ENCODE data around the gene CCDC93.

CCDC93 gene

GRCh38 chr2:117984208-117984607 is 29.7 kb downstream of the CCDC93 start:
- no peak overlapping the region for H3K27ac Mint-ChIP-seq
- DNase-seq (ENCODE audit: low spot score in 2 of 2): no peak
- H3K36me3 Mint-ChIP-seq: peaks cover 70% of the 10 kb centered on the region
- peaks cover 9% of the 10 kb centered on the region for H3K4me1 Mint-ChIP-seq
- H3K9me3 Mint-ChIP-seq: no peaks in the 10 kb centered on the region
- H3K4me3 Mint-ChIP-seq: no peak overlapping the region
- ATAC-seq: no peak

DNA sequence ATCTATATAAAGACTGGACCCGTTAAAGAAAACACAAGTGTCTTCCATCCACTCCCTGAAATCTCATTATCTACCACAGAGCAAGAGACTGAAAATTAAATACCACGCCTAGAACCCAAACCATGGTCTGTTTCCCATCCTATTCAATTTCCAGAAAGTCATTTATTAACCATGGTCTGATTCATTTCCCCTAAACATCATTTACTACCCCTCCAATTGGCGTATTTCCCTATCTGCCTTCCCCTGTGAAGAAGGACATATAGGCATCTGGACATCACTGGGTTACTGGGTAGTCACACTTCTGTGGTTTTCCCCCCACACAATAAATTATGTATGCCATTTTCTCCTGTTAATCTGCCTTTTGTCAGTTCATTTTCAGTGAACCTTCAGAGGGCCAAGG is 30.8 kb downstream of the CCDC93 start:
- no peak for DNase-seq (ENCODE audit: low spot score in 2 of 2)
- H3K36me3 Mint-ChIP-seq: peaks cover 82% of the 10 kb centered on the region
- H3K9me3 Mint-ChIP-seq: no peaks in the 10 kb centered on the region
- no peak overlapping the region for H3K4me3 Mint-ChIP-seq
- H3K27ac Mint-ChIP-seq: peak overlapping the region; percentile 32
- H3K4me1 Mint-ChIP-seq: peaks cover 13% of the 10 kb centered on the region
- no peak for ATAC-seq

DNA sequence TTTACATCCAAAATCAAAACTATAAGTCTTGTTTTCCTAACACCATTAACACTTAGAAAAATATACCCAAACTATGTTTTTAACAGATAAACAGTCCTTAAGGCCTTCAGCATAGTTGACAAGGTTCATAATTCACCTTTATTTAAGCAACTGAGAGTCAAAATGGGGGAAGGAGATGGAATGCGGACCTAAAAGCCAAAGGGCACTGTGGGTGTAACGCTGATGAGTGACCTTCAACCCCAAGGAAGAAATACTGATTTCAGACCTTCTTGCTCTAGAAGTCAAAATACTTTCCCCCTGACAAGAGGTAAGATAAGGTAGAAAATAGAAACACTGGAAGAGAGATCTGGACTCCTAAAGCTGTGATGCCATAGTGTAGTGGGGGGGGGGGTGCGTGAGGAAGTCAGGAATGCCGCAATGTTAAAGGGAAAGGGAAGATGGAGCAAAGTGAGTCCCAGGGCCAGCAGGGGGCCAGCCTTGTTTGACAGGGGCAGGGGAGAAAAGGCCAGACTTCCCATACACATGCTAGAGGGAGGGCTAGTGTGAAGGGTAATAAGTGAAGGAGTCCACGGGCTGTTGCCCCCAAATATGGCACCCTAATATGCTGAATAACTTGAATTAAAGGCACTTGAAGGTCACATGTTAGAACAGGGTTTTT is 31.4 kb downstream of the CCDC93 start:
- DNase-seq (ENCODE audit: low spot score in 2 of 2) (no peak), ATAC-seq (no peak)
- Mint-ChIP-seq H3K9me3 (no peaks in the 10 kb centered on the region), H3K4me1 (peaks cover 13% of the 10 kb centered on the region), H3K27ac (peak overlapping the region; percentile 32), H3K4me3 (no peak overlapping the region), H3K36me3 (peaks cover 87% of the 10 kb centered on the region)

- Mint-ChIP-seq H3K4me3 (no peak overlapping the region), H3K27ac (no peak overlapping the region), H3K9me3 (no peaks in the 10 kb centered on the region), H3K4me1 (peaks cover 13% of the 10 kb centered on the region), H3K36me3 (peaks cover 89% of the 10 kb centered on the region)
- no peak for DNase-seq (ENCODE audit: low spot score in 2 of 2)
- no peak for ATAC-seq
Observed at GRCh38 chr2:117981810-117982209, 32.1 kb downstream of the CCDC93 start.

- peak overlapping the region; percentile 15 for H3K27ac Mint-ChIP-seq
Observed at GRCh38 chr2:117980783-117981676, 32.8 kb downstream of the CCDC93 start.

DNA sequence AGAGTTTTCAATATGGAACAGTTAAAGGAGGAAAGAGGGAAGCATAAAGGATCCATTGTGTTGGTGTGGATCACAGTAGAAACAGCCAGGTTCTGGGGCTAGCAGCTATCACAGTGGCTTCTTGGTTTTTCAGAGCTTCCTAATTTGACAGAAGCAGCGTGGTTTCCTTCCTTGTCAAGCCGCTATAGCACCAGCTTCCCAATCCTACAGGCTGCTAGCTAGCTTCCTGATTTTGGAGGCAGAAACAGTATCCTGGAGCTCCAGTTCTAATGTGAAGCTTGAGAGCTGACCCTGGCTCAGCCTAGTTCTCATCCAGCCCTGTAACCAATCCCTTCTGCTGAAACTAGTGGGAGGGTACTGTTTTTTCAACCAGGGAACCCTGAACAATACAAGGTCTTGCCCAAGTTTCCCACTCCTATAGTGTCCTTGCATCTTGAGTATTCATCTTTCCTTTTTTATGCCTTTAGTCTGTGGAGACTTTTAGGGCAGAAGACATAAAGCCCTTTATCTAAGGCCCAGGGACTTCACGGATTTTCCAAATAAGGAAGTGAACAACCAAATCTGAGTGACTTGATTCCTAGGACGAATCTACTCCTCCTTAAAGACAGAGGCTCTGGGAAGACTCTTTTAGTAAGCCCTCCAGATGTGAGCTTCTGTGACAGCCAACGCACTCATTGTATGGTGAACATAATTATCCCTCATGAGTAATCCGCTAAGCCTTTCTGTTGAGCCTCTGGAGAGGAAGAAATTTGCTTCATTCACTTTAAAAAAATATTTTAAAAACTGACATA is 33.8 kb downstream of the CCDC93 start:
- Mint-ChIP-seq H3K36me3 (peaks cover 89% of the 10 kb centered on the region), H3K4me1 (peaks cover 13% of the 10 kb centered on the region), H3K4me3 (no peak overlapping the region), H3K27ac (no peak overlapping the region), H3K9me3 (no peaks in the 10 kb centered on the region)
- no peak for DNase-seq (ENCODE audit: low spot score in 2 of 2)
- no peak for ATAC-seq

More at GRCh38 chr2:117980783-117981676, 32.8 kb downstream of the CCDC93 start:
- Mint-ChIP-seq H3K36me3 (peaks cover 89% of the 10 kb centered on the region), H3K4me3 (no peak overlapping the region), H3K9me3 (no peaks in the 10 kb centered on the region), H3K4me1 (peaks cover 13% of the 10 kb centered on the region)
- ATAC-seq (no peak), DNase-seq (ENCODE audit: low spot score in 2 of 2) (no peak)

GRCh38 chr2:117977696-117978095 is 36.2 kb downstream of the CCDC93 start:
- no peak overlapping the region for H3K4me3 Mint-ChIP-seq
- no peak for ATAC-seq
- no peak for DNase-seq (ENCODE audit: low spot score in 2 of 2)
- H3K9me3 Mint-ChIP-seq: no peaks in the 10 kb centered on the region
- H3K36me3 Mint-ChIP-seq: peaks cover 89% of the 10 kb centered on the region
- peaks cover 13% of the 10 kb centered on the region for H3K4me1 Mint-ChIP-seq
- no peak overlapping the region for H3K27ac Mint-ChIP-seq

DNA sequence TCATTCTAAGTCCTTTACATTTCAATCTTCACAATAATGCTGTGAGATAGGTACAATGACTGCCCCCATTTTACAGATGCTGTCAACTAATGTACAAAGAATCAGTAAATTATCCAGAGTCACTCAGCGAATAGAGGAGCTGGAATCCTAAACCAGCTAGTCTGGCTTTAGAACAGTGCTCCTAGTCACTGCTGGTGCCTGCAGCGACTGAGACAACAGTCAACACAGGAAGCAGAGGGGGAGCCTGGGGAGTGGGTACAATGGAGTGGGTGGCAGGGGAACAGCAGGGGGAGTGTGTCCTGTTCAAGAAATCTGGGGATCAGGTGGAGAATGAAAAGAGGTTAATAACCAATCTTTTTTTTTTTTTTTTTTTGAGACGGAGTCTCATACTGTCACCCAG is 37.3 kb downstream of the CCDC93 start:
- H3K4me3 Mint-ChIP-seq: no peak overlapping the region
- ATAC-seq: no peak
- peaks cover 13% of the 10 kb centered on the region for H3K4me1 Mint-ChIP-seq
- H3K36me3 Mint-ChIP-seq: peaks cover 93% of the 10 kb centered on the region
- no peak overlapping the region for H3K27ac Mint-ChIP-seq
- H3K9me3 Mint-ChIP-seq: no peaks in the 10 kb centered on the region
- no peak for DNase-seq (ENCODE audit: low spot score in 2 of 2)

DNA sequence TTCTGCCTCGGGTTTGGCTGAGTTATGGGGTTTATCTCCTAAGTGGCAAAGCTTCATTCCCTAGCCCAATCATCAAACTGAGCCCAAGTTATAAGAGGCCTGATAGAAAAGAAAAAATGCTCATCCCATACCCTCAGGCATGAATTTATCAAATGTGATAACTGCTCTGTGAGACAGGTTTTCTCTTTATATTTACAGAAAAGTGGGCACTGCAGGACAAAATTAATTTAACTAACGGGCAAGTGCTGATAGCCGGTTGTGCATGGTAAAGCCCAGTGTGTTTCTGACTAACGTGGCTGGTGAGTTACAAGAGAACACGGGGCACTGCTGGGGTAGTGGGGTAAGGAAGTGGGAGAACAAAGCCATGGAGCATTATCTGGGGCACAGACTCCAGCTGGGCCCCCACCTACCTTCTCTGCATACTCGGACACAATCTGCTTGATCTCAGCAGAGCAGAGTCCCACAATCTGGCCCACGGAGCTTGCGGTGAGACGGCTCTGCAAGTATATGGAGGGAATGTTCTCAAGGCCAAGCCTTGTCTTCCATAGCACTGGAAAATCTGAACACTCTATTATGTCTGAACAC is 40.3 kb downstream of the CCDC93 start:
- no peak for ATAC-seq
- DNase-seq (ENCODE audit: low spot score in 2 of 2): no peak
- Mint-ChIP-seq H3K4me3 (no peak overlapping the region), H3K36me3 (peaks cover 98% of the 10 kb centered on the region), H3K9me3 (no peaks in the 10 kb centered on the region), H3K4me1 (no peaks in the 10 kb centered on the region), H3K27ac (peak overlapping the region; percentile 60)

DNA sequence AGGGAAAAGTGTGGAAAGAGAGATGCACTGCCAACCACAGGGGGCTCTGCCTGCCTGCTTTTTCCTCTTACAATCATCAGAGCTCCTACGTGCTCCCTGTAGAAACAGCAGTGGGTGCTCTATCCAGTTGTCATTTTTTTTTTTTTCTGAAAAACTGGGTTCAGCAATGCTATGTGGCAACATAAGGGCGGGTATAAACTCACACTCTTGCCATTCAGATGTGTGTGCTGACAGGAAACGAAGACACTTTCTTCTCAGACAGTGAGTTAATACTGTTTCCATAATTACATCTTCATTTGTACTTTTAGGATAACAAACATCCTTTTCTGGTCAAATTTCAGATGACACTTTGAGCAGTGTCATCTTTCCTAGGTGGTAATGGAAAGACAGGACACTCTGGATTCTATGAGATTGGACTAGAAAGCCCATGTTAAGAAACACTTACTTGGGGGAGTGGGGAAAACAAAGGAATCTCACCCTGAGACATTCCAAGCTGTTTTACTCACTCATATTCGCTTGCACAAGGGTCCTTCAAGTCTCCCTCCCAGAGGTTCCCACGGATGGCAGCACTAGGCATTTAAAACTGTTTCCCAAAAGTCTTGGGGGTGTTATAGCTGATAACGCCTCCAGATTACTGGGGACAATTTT is 41.3 kb downstream of the CCDC93 start:
- no peak overlapping the region for H3K27ac Mint-ChIP-seq
- no peaks in the 10 kb centered on the region for H3K9me3 Mint-ChIP-seq
- no peaks in the 10 kb centered on the region for H3K4me1 Mint-ChIP-seq
- ATAC-seq (no peak), DNase-seq (ENCODE audit: low spot score in 2 of 2) (no peak)
- peaks cover 97% of the 10 kb centered on the region for H3K36me3 Mint-ChIP-seq
- H3K4me3 Mint-ChIP-seq: no peak overlapping the region

DNA sequence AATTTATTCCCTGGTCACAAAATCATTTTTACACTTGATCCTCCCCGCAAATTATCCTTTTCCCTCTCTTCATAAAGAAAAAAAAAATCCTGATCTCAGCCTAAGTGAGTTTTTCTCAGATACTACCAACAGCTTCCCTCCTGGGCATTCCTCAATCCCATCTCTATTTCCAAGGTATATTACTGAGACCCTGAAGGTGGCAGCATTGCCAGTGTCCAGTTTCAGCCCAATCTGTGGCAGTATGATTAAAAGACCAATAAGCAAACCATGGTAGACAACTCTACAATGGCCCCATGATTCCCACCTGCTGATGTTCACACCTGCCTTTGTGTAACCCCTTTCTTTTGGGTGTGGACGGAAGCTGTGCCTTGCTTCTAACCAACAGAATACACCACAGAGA is 45.1 kb downstream of the CCDC93 start:
- DNase-seq (ENCODE audit: low spot score in 2 of 2) (no peak), ATAC-seq (no peak)
- Mint-ChIP-seq H3K27ac (no peak overlapping the region), H3K36me3 (peaks cover 84% of the 10 kb centered on the region), H3K9me3 (no peaks in the 10 kb centered on the region), H3K4me3 (no peak overlapping the region), H3K4me1 (peaks cover 6% of the 10 kb centered on the region)

DNA sequence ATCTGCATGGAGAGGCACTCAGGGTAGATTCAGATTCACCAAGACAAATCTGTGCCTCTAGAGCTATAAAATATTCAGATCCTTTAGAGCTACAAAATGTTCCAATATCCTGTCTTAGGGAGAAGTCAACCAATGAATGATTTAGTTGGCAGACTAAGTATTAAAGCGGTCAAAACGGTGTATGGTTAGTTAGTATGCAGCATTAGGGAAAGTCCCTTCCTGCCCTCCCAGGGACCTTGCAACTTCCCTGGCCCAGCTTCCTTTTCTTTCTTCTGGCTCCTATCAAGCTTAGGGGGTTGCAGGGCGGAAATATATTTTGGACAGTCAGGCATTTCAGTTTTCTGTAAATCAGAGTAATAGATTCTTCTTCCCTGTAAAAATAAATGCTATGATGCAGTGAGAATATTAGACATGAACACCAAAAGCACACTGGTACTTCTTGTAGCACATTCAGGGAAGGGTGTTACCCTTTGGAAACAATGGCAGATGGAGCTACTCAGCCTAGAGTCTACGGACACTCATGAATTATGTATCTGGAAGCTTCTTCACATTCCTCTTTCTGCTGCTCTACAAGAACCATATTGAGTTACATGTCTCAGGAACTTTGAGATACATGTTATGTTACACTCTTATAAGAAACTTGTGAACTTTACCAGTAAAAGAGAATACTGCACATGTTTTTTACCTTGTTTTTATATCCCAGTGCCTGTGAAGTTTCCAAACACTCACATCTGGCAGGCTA is 45.7 kb downstream of the CCDC93 start:
- Mint-ChIP-seq H3K4me1 (peaks cover 6% of the 10 kb centered on the region), H3K4me3 (no peak overlapping the region), H3K36me3 (peaks cover 84% of the 10 kb centered on the region), H3K27ac (no peak overlapping the region), H3K9me3 (no peaks in the 10 kb centered on the region)
- ATAC-seq: no peak
- no peak for DNase-seq (ENCODE audit: low spot score in 2 of 2)

GRCh38 chr2:117963446-117963845 is 50.4 kb downstream of the CCDC93 start:
- Mint-ChIP-seq H3K9me3 (no peaks in the 10 kb centered on the region), H3K4me3 (no peak overlapping the region), H3K4me1 (peaks cover 6% of the 10 kb centered on the region), H3K27ac (peak overlapping the region; percentile 32), H3K36me3 (peaks cover 73% of the 10 kb centered on the region)
- ATAC-seq (no peak), DNase-seq (ENCODE audit: low spot score in 2 of 2) (no peak)

DNA sequence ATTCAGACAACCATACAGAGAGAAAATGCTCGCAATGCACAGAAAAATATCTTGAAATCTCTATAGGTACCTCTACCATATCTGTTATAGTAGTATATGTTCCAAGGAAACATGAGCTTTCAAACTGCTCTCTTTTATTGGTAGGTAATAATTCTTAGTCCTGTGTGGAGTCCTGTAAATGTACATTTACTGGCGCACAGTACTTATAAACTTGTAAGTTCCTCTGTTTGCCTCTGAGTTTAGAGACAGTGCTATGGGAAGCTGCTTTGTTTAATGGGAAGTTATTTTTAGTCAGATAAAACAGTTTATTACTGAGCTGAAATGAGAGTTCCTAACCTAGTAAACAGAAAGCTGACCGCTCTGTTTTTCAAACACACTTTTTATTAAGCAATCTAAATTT is 52.7 kb downstream of the CCDC93 start:
- no peak for ATAC-seq
- Mint-ChIP-seq H3K36me3 (peaks cover 82% of the 10 kb centered on the region), H3K27ac (no peak overlapping the region), H3K4me3 (no peak overlapping the region), H3K4me1 (peaks cover 6% of the 10 kb centered on the region), H3K9me3 (no peaks in the 10 kb centered on the region)
- DNase-seq (ENCODE audit: low spot score in 2 of 2): no peak
